AG04450 (cell line): ENCODE measurements around the gene TLR8. TPM values are rescaled to one million over a fixed set of nuclear protein-coding genes. Genes with fewer than 3 reads are reported as not detected.
"Not testable (repeated sequence)": the region's sequence is repeated elsewhere in the genome, so short reads cannot be mapped to it uniquely, and the experiment has no call there.

Source experiments
- CTCF ChIA-PET: fragments of 300-600, 350-600 bp; formaldehyde crosslinking; extraction: SDS; loops from one replicate; lab custom pipeline; 2022; ENCODE audit warnings: antibody characterized with exemption, inconsistent platforms; lab: Charles Lee
- POLR2A ChIA-PET: fragments of 350-600 bp; formaldehyde crosslinking; extraction: SDS; loops from one replicate; lab custom pipeline; 2021; ENCODE audit warnings: antibody characterized with exemption, inconsistent platforms; lab: Yijun Ruan, JAX
- DNase-seq: peaks from one replicate; pipeline ENCODE4 v3.0.0-alpha.2; 2011; ENCODE audit warnings: low read depth, low spot score
- H3K27ac ChIP-seq: one replicate; pipeline ENCODE4 v1.5.1; 2012; ENCODE audit warnings: low read depth, low read length, control low read depth
- H3K27me3 ChIP-seq: one replicate; pipeline ENCODE4 v1.6.0; 2012; ENCODE audit warnings: low read length; ENCODE audit not compliant: control insufficient read depth, insufficient read depth
- H3K4me3 ChIP-seq: 2 replicates; pipeline ENCODE4 v1.5.1; 2011; ENCODE audit warnings: mild to moderate bottlenecking, low read depth, low read length, control low read depth
- H3K9me3 ChIP-seq: 2 replicates; pipeline ENCODE4 v1.5.1; 2012; ENCODE audit warnings: low read length; ENCODE audit not compliant: control insufficient read depth, insufficient read depth
- polyA plus RNA-seq: library from polyadenylated mRNA; depleted of rRNA; stranded (reverse); fragments of >200 nt; gene quantifications from 2 replicates; pipeline ENCODE4 v1.2.3, GENCODE V29; 2011
- TF ChIP-seq, protein P1 (sequence below): IDR thresholded peaks from 2 replicates; pipeline ENCODE4 v1.5.1; 2011; ENCODE audit warnings: low read depth, low read length, control low read depth, inconsistent platforms

Gene TLR8
- polyA plus RNA-seq, 1 experiment = not detected

- no peaks in the 10 kb centered on the region for H3K27me3 ChIP-seq
- H3K9me3 ChIP-seq = peaks cover 4% of the 10 kb centered on the region; the same call in 1 of the 2 replicates
- POLR2A ChIA-PET = no interaction called here
- CTCF ChIA-PET = interaction anchor here (4.0 kb wide), 1 partner anchor 11 kb away, joined by 31 read pairs; no protein-coding TSS in a partner anchor
- H3K27ac ChIP-seq = no peak overlapping the region
- no peak overlapping the region for H3K4me3 ChIP-seq
- TF ChIP-seq, protein P1, sequence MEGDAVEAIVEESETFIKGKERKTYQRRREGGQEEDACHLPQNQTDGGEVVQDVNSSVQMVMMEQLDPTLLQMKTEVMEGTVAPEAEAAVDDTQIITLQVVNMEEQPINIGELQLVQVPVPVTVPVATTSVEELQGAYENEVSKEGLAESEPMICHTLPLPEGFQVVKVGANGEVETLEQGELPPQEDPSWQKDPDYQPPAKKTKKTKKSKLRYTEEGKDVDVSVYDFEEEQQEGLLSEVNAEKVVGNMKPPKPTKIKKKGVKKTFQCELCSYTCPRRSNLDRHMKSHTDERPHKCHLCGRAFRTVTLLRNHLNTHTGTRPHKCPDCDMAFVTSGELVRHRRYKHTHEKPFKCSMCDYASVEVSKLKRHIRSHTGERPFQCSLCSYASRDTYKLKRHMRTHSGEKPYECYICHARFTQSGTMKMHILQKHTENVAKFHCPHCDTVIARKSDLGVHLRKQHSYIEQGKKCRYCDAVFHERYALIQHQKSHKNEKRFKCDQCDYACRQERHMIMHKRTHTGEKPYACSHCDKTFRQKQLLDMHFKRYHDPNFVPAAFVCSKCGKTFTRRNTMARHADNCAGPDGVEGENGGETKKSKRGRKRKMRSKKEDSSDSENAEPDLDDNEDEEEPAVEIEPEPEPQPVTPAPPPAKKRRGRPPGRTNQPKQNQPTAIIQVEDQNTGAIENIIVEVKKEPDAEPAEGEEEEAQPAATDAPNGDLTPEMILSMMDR = no peak
- DNase-seq = no peak
Measured at GRCh38 chrX:12958059-12958458, 51.6 kb downstream of the TLR8 start.

DNA sequence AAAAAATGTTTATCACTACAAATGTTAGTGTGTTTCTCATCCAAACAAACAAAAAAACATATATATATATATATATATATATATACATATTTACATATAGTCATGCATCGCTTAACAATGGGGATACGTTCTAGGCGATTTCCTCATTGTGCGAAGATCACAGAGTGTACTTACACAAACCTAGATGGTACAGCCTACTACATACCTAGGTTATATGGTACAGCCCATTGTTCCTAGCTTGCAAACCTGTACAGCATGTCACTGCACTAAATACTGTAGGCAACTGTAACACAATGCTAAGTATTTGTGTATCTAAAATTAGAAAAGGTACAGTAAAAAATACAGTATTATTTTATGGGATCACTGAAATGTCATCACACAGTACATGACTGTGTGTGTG, 52.0 kb downstream of the TLR8 start:
- no peak overlapping the region for H3K4me3 ChIP-seq
- peaks cover 4% of the 10 kb centered on the region; the same call in 1 of the 2 replicates for H3K9me3 ChIP-seq
- H3K27me3 ChIP-seq = no peaks in the 10 kb centered on the region
- POLR2A ChIA-PET = no interaction called here
- no peak overlapping the region for H3K27ac ChIP-seq
- DNase-seq = no peak
- TF ChIP-seq, protein P1 = no peak
- CTCF ChIA-PET = interaction anchor here (4.0 kb wide), 1 partner anchor 12 kb away, joined by 31 read pairs; no protein-coding TSS in a partner anchor

- DNase-seq = no peak
- no peaks in the 10 kb centered on the region for H3K27me3 ChIP-seq
Measured at GRCh38 chrX:12961196-12961718, 54.8 kb downstream of the TLR8 start.

DNA sequence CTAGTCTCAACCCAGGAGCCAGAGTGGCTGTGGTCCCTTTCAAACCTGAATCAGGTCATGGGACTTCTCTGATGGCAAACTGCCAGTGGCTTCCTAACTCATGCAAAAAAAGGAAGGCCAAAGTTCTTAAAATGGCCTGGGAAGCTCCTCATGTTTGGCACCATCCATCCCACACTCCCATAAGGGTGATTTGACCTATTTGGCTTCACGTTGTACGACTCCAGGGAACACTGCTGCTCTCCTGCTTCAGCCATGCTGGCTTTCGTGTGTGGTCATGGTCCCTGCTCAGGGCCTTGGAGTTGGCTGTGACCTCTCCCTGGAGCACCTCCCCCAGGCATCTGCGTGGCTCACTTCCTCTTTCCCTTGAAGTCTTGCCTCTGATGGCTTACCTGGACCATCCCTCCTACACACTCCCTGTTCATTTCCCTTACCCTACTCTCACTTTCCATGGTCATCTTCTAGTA, 55.7 kb downstream of the TLR8 start:
- Histone ChIP-seq H3K9me3 (peaks cover 4% of the 10 kb centered on the region; the same call in 1 of the 2 replicates), H3K27me3 (no peaks in the 10 kb centered on the region), H3K4me3 (no peak overlapping the region), H3K27ac (no peak overlapping the region)
- no peak for DNase-seq
- TF ChIP-seq, protein P1 = no peak
- ChIA-PET POLR2A (no interaction called here), CTCF (no interaction called here)

More at GRCh38 chrX:12961196-12961718, 54.8 kb downstream of the TLR8 start:
- Histone ChIP-seq H3K4me3 (no peak overlapping the region), H3K27ac (no peak overlapping the region), H3K9me3 (peaks cover 4% of the 10 kb centered on the region; the same call in 1 of the 2 replicates)
- ChIA-PET CTCF (no interaction called here), POLR2A (no interaction called here)
- TF ChIP-seq, protein P1 = no peak

- H3K27ac ChIP-seq, POLR2A ChIA-PET, CTCF ChIA-PET, DNase-seq, H3K4me3 ChIP-seq, H3K9me3 ChIP-seq, H3K27me3 ChIP-seq: not testable (repeated sequence)
Measured at GRCh38 chrX:12963210-12963850, 56.9 kb downstream of the TLR8 start.
